Stimulated activated memory B cell treated with anti-CD40 and anti-IgM and Interleukin-4, amounts not matched to agents 10 μg/mL and 1 μg/mL and 100 μg/mL, for 72 hours (primary cell): ENCODE data around the gene TMPRSS6.

Experiments
- ATAC-seq: fragments of 150-1000 bp; cut with Tn5 transposase; 2 replicates; pipeline ENCODE4 v1.10.0; 2021
- H3K27ac Mint-ChIP-seq: one replicate; pipeline ENCODE4 v1.8.0; 2022; ENCODE audit warnings: mild to moderate bottlenecking, mixed read lengths
- H3K27me3 Mint-ChIP-seq: one replicate; pipeline ENCODE4 v1.8.0; 2022; ENCODE audit warnings: mixed read lengths
- H3K36me3 Mint-ChIP-seq: one replicate; pipeline ENCODE4 v1.8.0; 2022; ENCODE audit warnings: mixed read lengths
- H3K4me1 Mint-ChIP-seq: one replicate; pipeline ENCODE4 v1.8.0; 2022; ENCODE audit warnings: mixed read lengths
- H3K4me3 Mint-ChIP-seq: one replicate; pipeline ENCODE4 v1.8.0; 2022; ENCODE audit warnings: mild to moderate bottlenecking, moderate library complexity, mixed read lengths
- H3K9me3 Mint-ChIP-seq: one replicate; pipeline ENCODE4 v1.8.0; 2022; ENCODE audit warnings: mixed read lengths

TMPRSS6 gene

DNA sequence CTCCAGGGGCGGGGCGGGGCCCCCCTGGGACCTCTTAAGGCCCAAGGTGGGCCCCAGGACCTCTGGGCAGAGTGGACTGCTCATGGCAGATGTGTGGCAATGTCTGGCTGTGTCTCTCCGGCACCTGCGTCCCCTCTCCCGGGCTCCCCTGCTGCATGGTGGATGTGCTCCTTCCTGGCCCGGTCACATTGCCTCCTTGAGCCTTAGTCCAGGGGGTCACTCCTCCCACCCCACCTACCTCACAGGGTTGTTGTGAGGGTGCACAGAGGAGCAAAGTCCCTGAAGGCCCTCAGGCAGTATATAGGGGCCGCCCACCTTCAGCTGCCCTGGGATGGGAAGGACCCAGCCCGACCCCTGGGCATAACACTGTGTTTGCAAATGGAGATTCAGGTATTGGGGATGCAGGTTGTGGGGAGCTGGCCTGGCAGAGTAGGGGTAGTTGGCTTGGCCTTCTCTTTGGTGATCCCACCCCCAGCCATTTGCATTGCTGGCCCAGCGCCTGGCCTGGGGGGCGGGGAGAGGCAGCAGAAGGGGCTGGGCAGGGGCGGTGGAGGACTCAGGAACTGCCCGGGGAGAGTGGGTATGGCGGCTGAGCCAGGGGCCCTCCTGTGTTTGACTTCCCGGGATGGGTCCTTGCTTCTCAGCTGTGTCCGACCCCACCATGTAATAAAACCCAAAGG lies 46.7 kb downstream of the TMPRSS6 start:
- H3K27ac Mint-ChIP-seq: peak overlapping the region; percentile 26
- peaks cover 27% of the 10 kb centered on the region for H3K4me1 Mint-ChIP-seq
- no peak overlapping the region for H3K4me3 Mint-ChIP-seq

DNA sequence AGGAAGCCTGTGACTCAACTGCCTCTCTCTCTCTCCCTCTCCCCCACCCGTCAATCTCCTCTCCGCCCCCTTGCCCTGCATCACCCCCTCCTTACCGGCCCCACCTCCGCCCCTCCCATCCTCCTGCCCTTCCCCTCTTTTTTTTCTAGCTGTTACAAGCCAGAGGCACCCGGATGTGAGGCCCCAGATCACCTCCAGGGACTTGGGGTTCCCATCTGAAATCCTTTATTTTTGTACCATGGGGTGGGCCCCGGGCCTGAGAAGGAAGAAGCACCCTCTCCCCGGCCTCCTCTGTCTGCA lies 47.2 kb downstream of the TMPRSS6 start:
- H3K9me3 Mint-ChIP-seq: no peaks in the 10 kb centered on the region
- H3K27ac Mint-ChIP-seq: peak overlapping the region; percentile 26
- no peak for ATAC-seq
- H3K27me3 Mint-ChIP-seq: peaks cover 8% of the 10 kb centered on the region
- peaks cover 27% of the 10 kb centered on the region for H3K4me1 Mint-ChIP-seq
- H3K36me3 Mint-ChIP-seq: peaks cover 45% of the 10 kb centered on the region
- H3K4me3 Mint-ChIP-seq: no peak overlapping the region

More for the DNA sequence above, 46.7 kb downstream of the TMPRSS6 start:
- H3K36me3 Mint-ChIP-seq: peaks cover 40% of the 10 kb centered on the region
- ATAC-seq: no peak
- H3K9me3 Mint-ChIP-seq: no peaks in the 10 kb centered on the region
- peaks cover 13% of the 10 kb centered on the region for H3K27me3 Mint-ChIP-seq

DNA sequence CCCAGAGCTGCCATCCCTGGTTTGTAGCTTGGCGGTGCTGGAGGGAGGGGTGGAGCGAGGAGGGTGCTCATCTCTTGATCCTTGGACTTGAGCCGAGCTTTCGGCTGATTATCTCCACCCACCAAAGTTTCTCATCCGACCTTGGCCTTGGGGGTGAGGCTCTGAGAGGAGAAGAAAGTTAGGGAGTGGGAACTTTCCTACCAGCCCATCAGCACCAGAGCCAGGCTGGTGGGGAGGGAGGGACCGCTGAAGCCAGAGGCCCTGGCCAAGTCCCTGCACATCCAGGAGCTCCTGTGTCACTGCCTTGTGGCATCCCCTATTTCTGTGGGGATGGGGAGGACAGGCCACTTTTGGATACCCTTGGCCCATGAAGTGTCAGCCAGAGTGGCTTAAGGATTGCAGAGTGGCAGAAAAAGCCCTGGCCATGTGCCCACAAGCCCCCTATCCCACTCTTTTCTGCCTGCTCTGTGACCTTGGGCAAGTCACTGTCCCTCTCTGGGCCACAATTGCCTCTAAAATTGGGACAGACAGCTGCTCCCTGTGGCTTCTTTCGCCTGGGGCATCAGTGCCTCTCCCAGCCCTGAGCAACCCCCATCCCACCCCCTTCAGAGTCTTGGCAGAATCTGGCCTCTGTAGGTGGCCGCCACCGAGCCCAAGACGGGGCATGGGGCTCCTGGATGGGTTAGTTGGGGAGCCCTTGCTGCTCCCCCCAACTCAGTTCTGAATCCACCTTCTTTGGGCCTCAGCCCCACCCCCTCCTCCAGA lies 47.7 kb downstream of the TMPRSS6 start:
- Mint-ChIP-seq H3K4me3 (no peak overlapping the region), H3K36me3 (peaks cover 50% of the 10 kb centered on the region), H3K4me1 (peaks cover 27% of the 10 kb centered on the region), H3K9me3 (no peaks in the 10 kb centered on the region), H3K27me3 (peaks cover 3% of the 10 kb centered on the region), H3K27ac (peak overlapping the region; percentile 41)
- no peak for ATAC-seq

DNA sequence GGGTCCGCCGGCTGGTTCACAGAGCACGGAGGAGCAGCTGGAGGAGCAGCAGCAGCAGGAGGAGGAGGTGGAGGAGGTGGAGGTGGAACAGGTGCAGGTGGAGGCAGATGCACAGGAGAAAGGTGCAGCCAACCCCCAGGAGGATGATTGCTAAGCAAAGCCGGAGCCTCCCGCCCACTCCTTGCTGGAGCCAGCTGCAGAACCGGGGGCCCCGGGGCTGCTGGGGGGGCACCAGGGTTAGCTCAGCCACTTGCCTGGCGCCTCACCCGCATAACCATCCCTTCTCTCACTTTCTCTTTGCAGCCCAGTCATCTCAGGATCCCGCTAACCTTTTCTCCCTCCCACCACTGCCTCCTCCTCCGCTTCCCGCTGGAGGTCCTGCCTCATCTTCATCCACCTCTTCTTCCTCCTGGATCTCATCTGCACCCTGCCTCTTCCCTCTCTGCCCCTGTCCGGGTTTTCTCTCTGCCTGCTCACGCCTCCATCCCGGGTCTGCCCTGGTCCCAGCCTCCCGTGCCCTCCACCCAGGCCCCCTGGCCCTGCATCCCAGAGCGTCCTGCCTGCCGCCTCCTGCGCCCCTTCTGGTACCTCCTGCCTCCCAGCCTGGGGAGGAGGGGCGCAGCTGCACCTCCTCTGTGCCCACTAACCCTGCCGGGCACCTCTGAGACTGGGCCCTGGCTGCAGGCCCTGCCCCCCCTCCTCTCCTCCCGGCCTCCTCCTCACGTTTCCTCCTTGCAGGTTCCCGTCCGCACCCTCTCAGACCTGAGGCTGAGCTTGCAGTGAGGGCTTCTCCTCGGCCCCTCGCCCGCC lies 48.5 kb downstream of the TMPRSS6 start:
- peaks cover 27% of the 10 kb centered on the region for H3K4me1 Mint-ChIP-seq
- no peaks in the 10 kb centered on the region for H3K27me3 Mint-ChIP-seq
- H3K36me3 Mint-ChIP-seq: peaks cover 55% of the 10 kb centered on the region
- peak; percentile 65 for ATAC-seq
- H3K4me3 Mint-ChIP-seq: no peak overlapping the region
- peak overlapping the region; percentile 41 for H3K27ac Mint-ChIP-seq
- no peaks in the 10 kb centered on the region for H3K9me3 Mint-ChIP-seq

DNA sequence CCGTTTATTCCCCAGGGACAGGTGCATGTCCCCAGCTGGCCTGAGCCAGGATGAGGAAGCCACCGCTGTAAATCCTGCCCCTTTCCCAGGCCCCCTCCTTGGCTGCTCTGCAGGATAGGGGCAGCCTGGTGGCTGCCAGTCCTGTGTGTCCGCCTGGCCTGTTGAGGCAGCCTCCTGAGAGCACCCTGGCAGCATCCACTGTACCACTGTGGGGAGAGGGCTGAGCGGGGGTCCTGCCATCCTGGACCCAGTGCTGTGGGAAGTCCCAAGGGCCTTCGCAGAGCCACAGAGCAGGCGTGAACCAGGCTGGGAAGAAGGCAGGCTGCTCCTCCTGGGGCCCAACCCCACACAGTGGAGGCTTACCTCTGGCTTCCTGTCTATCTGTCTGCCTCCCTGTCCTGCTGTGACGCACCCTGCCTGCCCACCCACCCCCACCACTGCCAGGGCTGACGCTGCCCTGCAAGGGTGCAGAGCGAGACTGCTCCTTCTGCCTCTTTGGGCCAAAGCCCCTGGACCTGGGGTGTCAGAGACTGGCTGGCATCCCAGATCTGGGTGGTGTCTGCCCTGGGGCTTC lies 49.5 kb downstream of the TMPRSS6 start:
- no peak for ATAC-seq
- no peaks in the 10 kb centered on the region for H3K27me3 Mint-ChIP-seq

DNA sequence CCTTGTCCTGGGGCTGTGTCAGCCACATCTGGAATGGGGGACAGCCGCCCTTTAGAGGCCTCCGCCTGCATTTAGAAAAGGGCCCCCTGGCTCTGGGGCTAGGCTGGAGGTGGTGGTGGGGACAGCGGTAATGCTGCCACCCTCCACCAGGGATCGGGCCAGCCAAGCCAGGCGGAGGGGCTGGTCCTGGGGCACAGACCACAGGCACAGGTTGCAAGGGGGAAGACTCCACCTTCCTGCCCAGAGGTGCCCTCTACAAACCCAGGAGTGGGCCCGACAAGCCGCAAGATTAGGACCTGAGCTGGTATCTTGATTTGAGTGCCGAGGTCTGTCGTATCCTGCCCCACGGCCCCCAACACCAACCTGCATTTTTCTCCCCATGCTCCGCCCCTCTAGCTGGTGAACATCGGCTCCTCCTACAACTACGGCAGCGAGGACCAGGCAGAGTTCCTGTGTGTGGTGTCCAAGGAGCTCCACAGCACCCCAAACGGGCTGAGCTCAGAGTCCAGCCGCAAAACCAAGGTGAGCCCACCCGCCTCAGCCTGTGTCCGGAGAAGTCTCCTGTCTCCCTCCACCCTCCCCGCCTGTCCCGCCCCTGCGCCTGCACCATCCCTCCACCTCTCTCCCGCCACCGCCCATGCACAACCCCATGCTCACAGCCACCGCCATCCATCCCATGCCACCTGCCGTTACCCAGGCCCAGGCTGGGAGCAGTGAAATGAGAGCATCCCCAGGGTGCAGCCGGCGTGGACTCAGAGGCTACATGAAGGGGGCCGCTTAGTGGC lies 50.4 kb downstream of the TMPRSS6 start:
- no peak overlapping the region for H3K27ac Mint-ChIP-seq
- H3K36me3 Mint-ChIP-seq: peaks cover 59% of the 10 kb centered on the region

More for the DNA sequence above, 49.5 kb downstream of the TMPRSS6 start:
- Mint-ChIP-seq H3K4me3 (no peak overlapping the region), H3K36me3 (peaks cover 66% of the 10 kb centered on the region), H3K9me3 (no peaks in the 10 kb centered on the region), H3K4me1 (peaks cover 27% of the 10 kb centered on the region), H3K27ac (no peak overlapping the region)

DNA sequence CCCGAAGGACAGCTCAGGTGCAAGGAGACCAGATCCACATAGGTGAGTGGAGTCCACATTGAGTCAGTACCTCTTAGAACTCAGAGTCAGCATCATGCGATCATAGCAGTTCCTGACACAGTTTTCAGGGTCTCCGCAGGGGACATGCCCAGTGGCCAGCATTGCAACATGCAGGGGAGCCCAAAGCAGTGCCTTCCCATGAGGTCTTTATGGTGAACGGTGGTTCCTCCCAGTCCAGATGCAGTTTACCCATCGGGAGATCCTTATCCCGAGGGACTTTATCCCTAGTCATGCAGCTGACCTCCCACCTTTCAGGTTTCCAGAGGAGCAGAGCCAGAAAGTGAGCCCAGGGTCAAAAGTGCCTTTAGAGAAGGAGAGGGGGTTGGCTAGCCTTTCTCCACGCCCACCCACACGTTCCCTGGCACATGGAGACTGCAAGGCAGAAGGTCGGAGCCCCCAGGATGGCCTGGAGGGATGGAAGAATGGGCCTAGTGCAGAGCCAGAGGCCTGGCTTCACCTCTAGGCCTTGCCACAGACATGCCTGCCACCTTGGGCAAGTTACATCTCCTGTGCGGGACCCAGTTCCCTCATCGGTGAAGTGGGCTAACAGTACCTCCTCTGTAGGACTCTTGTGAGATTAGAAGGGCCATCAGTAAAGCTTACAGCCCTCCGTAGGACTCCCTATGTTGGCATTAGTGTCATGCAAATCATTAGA lies 51.6 kb downstream of the TMPRSS6 start:
- Mint-ChIP-seq H3K4me1 (peaks cover 40% of the 10 kb centered on the region), H3K27ac (no peak overlapping the region), H3K4me3 (no peak overlapping the region), H3K9me3 (no peaks in the 10 kb centered on the region), H3K36me3 (peaks cover 56% of the 10 kb centered on the region), H3K27me3 (no peaks in the 10 kb centered on the region)
- ATAC-seq: no peak

More for the DNA sequence above, 50.4 kb downstream of the TMPRSS6 start:
- H3K9me3 Mint-ChIP-seq: no peaks in the 10 kb centered on the region
- H3K27me3 Mint-ChIP-seq: no peaks in the 10 kb centered on the region
- no peak for ATAC-seq
- peaks cover 30% of the 10 kb centered on the region for H3K4me1 Mint-ChIP-seq
- no peak overlapping the region for H3K4me3 Mint-ChIP-seq

DNA sequence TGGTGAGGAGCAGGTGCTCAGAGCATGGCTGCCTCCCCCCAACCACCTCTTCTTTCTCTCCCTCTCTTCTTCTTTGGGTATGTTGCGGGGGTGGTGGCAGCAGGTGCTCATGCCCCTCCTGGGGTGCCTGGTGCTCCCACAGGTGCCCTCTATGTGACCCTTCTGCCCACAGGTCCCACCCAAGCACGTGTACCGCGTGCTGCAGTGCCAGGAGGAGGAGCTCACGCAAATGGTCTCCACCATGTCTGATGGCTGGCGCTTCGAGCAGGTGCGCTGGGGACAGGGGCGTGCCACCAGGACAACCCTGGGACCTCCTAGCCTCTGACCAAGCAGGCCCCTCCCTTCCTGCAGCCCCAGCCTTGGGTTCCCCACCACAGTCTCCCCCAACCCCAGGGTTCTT lies 52.3 kb downstream of the TMPRSS6 start:
- Mint-ChIP-seq H3K4me3 (no peak overlapping the region), H3K4me1 (peaks cover 40% of the 10 kb centered on the region), H3K27ac (no peak overlapping the region), H3K36me3 (peaks cover 51% of the 10 kb centered on the region), H3K9me3 (no peaks in the 10 kb centered on the region), H3K27me3 (no peaks in the 10 kb centered on the region)
- no peak for ATAC-seq

DNA sequence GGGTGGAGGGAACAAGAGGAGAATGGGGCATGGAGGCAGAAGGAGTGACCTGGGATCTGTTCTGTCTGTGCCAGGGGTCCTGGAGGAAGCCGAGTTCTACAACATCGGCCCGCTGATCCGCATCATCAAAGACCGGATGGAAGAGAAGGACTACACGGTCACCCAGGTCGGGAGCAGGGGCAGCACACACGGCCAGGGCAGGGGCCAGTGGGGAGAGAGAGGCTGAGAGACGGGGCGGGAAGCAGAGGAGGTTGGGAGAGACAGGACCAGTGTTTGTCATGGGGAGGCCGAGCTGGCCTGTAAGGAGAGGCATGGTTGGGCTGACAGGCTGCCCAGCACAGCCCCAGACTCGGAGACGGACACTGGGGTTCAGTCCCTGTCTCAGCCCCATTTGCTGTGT lies 53.3 kb downstream of the TMPRSS6 start:
- Mint-ChIP-seq H3K4me3 (no peak overlapping the region), H3K9me3 (no peaks in the 10 kb centered on the region), H3K4me1 (peaks cover 34% of the 10 kb centered on the region), H3K36me3 (peaks cover 47% of the 10 kb centered on the region), H3K27ac (peak overlapping the region; percentile 8), H3K27me3 (no peaks in the 10 kb centered on the region)
- ATAC-seq: no peak

DNA sequence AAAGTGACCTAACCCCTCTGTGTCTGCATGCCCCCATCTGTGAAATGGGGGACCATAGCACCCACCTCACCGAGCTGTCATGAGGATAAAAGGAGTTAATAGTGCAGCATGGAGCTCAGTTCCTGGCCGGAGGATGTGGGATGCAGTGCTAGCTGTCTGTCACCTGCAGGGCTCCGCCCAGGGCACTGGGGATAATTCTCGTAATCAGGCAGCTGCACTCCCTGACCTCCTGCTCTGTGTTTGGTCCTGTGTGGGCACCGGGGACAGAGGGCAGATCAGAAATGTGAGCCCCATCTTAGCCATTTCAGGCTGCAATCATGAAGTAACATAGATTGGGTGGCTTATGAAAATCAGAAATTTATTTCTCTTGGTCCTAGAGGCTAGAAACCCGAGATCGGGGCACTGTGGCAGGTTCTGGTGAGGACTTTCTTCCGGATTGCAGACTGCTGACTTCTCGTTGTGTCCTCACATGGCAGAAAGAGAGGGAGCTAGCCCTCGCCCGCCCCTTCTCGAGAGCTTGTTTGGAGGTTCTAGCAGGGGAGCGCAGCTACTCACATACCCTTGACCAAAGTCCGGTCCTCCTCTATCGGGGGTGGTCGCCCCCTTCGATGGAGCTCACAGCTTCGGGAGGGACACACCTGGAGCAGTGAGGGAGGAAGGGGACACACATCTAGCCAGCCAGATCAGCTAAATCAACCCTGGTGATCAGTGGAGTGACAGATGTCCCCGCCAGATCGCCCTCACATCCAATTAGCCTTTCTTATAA lies 54.7 kb downstream of the TMPRSS6 start:
- Mint-ChIP-seq H3K4me1 (peaks cover 25% of the 10 kb centered on the region), H3K9me3 (no peaks in the 10 kb centered on the region), H3K27me3 (no peaks in the 10 kb centered on the region), H3K4me3 (no peak overlapping the region), H3K36me3 (peaks cover 32% of the 10 kb centered on the region), H3K27ac (no peak overlapping the region)
- ATAC-seq: no peak

DNA sequence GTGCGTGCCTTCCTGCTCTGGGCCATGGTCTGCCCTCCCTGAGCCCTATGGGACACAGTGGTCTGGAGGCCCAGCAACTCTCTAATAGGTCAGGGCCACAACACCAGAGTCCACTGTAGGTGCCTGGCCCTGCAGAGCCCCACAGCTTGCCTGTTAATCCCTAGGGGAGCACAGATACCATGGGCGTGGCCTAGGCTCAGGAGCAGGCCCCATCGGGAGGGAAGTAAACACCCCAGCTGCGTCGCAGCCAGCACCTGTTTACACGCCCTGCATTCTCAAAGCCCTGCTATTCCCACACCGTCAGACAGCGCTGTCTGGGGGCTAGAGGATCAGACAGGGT lies 55.5 kb downstream of the TMPRSS6 start:
- Mint-ChIP-seq H3K9me3 (no peaks in the 10 kb centered on the region), H3K27me3 (no peaks in the 10 kb centered on the region), H3K4me1 (peaks cover 25% of the 10 kb centered on the region), H3K4me3 (no peak overlapping the region), H3K27ac (peak overlapping the region; percentile 39), H3K36me3 (peaks cover 30% of the 10 kb centered on the region)
- ATAC-seq: no peak

DNA sequence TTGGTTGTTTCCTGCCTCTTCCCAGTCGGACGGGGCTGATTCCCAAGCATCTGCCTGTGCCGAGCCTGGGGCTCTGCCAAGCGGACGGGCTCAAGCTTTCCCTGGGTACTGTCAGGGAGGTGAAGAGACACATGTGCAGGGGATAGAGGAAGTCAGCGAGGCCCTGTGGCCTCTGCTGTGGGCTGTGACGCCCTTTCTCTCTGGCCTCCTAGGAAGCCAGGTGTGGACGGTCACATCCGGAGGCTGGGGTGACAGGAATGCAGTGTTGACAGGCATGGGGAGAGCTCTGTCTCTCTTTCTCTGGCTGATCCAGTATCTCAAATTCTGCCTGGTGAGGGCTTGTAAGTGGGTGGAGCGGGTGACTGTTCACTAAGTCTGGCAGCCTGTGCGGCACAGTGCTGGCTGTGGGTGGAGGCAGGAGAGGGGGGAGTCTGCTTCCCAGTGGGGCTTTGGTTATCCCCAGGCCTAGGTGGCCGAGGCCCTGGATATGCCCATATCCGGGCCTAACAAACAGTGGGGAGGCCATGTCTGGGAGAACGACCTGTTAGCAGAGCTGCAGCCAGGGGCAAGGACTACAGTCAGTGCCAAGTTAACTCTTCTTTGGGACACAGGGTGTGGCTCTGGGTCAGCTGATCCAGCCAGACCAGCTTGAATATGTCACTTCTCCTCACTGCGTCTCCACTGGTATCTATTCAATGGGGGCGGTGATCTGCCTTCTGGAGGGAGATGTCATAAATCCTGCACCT lies 56.0 kb downstream of the TMPRSS6 start:
- ATAC-seq: no peak
- H3K4me3 Mint-ChIP-seq: peak overlapping the region; percentile 75
- H3K27ac Mint-ChIP-seq: peak overlapping the region; percentile 39
- H3K36me3 Mint-ChIP-seq: peaks cover 30% of the 10 kb centered on the region
- H3K4me1 Mint-ChIP-seq: peaks cover 25% of the 10 kb centered on the region
- H3K9me3 Mint-ChIP-seq: no peaks in the 10 kb centered on the region
- no peaks in the 10 kb centered on the region for H3K27me3 Mint-ChIP-seq
